GM18505 (cell line): Measurements from ENCODE around the gene LRP1.

Source experiments
- ATAC-seq: cut with Tn5 transposase; IDR thresholded peaks from one replicate; pipeline ENCODE4 v1.9.1; 2021; ENCODE audit not compliant: unreplicated experiment
- POLR2A ChIP-seq: IDR thresholded peaks from 4 replicates; pipeline ENCODE4 v1.6.1; 2011; ENCODE audit warnings: borderline replicate concordance; ENCODE audit not compliant: insufficient read depth, insufficient read length; ENCODE audit errors: extremely low read depth

The LRP1 gene

DNA sequence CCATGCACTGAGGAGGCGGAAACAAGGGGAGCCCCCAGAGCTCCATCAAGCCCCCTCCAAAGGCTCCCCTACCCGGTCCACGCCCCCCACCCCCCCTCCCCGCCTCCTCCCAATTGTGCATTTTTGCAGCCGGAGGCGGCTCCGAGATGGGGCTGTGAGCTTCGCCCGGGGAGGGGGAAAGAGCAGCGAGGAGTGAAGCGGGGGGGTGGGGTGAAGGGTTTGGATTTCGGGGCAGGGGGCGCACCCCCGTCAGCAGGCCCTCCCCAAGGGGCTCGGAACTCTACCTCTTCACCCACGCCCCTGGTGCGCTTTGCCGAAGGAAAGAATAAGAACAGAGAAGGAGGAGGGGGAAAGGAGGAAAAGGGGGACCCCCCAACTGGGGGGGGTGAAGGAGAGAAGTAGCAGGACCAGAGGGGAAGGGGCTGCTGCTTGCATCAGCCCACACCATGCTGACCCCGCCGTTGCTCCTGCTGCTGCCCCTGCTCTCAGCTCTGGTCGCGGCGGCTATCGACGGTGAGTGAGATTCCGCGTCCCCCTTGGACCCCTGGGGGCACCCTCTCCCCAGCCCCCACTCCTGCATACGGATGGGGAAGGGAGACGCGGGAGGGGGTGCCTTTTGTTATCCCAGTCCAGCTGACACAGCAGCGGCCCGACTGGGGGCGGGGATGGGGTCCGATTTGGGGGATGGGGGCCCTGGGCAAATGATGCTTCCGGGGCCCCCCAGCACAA lies 400 bp downstream of the LRP1 start:
- TF ChIP-seq POLR2A, result no peak
- no peak for ATAC-seq

DNA sequence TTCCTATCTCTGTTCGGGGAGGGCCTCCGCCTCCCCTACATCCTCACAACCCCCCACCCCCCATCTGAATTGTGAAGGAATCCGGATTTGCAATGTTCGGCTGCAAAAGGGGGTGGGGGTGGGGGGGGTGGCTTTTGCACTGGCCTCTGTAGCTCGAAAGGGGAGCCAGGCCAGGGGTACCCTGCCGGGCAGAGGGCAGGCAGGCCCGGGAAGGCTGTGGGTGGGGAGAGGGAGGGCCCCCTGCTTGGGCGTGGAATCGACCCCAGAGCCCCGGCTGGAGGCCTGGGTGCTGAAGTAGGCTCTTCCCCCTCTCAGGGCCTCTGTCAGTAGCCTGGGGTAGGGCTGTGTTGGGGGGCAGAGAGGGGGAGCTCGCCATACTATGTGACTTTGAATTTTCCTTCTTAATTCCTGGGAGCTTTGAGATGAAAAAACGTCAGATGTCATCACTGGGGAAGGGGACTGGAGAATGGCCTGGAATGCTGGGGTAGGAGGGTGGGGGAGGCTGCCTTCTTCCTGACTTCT lies 1.1 kb downstream of the LRP1 start:
- no peak for ATAC-seq
- TF ChIP-seq POLR2A, result no peak

DNA sequence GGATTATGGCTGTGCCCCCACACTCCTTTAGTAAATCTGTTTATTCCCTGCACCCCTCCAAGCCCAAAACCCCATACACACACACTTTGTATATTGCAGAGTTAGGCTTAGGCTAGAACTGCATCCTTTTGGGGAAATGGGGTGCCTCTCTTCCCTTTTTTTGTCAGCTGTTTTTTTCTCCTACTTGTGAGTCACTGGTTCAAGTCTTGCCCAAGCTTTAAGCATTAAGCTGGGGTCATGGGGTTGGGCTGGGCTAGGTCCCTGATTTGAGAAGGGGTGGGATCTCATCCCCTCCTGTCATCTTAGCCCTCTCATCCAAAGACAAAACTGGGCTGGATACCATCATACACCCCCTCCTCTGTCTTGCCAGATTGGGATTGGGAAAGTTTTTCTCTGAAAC lies 1.6 kb downstream of the LRP1 start:
- ATAC-seq, result no peak
- TF ChIP-seq POLR2A, result no peak

DNA sequence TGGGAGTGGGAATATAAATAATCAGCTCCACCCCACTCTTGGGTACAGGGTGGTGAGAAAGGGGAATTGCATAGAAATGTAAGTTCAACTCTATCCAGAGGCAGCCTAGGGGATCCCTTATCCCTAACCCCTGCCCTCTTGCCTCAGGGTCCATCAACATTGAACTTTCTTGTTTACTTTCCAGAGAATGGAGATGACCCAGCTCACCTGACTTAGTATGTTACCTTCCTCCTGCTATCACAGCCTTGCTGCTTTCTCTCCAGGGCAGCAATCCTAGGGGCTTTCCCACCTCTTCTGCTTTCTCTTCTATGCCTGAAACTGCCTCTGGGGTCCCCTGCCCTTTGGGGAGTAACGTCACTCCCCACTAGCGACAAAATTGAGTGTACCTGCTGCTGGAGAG lies 2.7 kb downstream of the LRP1 start:
- no peak for ATAC-seq
- TF ChIP-seq POLR2A, result no peak

DNA sequence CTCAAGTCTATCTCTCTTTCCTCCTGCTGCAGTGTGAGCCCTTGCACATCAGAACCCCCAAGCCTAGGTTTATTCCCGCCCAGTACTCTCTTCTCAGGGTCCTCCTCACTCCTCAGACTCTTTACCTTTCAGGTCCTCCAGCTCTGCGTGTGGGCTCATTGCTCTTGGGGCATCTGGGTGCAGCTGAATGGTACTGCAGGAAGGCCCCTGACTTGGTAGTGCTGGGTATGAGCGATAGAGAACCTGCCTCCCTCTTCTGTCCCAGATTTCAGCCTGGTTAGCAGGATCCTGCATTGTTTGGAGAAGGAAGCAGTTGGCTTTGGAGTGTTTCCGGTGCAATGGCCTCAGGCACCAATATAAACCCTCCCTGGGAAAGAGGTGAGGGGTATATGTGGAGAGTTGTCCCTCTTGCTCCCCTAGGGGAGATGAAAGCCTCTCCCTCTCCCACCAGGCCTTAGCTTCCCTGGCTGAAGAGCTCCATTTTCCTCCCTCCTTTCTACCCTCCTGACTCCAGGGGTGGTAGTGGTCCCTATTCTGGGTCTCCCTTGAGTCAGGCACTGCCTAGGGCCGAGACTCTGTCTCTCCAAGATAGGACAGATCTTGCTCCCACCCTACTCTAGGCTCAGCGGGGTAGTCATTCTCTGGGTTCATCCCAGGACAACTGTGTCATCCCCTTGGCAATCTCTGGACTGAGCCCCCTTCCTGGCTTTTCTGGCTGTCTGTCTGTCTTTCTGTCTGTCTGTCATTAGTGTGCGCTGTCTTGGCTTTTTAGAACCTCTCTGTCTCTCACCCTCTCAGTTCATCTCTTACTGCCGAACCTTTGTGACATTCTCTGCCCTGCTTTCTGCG lies 3.8 kb downstream of the LRP1 start:
- ATAC-seq, result no peak
- TF ChIP-seq POLR2A, result no peak

DNA sequence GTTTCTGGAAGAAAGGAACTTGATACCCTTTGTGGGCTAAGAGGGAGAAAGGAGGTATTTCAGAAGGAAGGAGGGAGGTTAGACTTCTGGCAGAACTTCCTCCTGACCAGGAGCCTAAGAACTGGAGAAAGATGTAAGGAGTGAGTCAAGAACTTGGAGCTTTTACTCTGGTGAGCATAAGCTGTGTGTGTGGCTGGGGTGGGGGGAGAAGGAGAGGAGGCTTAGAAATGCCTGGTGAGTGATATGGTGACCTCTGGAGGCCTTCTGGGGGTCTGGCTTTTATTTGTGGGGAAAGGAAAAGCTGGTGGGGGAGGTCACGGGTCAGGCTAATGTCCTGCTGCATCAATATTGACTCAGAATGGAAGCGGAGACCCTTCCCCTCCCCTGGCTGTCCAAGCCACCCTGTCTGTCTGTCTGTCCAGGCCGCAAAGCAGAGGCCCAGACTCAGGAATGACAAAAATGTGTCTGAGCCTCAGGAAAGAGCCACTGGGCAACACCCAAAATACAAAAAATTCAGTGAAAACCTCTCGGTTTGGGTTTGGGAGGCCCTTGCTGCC lies 4.8 kb downstream of the LRP1 start:
- ATAC-seq, result no peak
- TF ChIP-seq POLR2A, result no peak

DNA sequence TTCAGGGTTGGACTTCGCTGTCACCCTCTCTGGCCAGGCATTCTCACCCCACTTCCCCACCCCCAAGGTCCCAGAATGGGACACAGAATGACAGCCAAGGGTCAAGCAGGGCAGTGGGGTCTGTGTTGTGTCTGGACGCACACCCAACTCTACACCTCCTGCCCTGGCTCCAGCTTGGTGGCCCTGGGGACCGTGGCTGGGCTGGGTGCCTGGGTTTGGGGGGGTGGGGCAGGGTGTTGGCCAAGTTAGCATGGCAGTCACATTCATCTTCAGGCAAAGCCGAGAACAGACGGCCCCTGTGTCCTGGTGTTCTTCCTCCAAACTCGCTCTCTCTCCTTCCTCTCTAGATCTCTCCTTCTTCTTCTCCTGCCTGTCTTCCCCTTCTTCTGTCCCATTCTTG lies 5.6 kb downstream of the LRP1 start:
- no peak for ATAC-seq
- TF ChIP-seq POLR2A, result no peak

DNA sequence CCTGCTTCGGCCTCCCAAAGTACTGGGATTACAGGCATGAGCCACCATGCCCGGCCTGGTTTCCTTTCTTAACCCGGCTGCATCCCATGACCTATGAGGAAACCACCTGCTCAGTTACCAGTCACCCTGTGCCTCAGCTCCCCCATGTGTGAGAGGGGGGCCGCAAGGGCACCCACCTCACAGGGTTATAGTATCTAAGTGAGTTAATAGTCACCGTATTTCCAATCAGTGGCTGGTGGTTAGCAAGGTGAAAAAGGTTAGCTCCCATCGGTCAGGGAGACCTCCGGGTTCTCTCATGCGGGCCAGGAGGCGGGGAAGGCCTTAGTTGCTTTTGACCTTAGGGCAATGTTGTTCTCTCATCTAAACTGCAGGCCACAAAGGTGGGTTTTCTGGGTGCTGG lies 6.7 kb downstream of the LRP1 start:
- no peak for ATAC-seq
- TF ChIP-seq POLR2A, result no peak

DNA sequence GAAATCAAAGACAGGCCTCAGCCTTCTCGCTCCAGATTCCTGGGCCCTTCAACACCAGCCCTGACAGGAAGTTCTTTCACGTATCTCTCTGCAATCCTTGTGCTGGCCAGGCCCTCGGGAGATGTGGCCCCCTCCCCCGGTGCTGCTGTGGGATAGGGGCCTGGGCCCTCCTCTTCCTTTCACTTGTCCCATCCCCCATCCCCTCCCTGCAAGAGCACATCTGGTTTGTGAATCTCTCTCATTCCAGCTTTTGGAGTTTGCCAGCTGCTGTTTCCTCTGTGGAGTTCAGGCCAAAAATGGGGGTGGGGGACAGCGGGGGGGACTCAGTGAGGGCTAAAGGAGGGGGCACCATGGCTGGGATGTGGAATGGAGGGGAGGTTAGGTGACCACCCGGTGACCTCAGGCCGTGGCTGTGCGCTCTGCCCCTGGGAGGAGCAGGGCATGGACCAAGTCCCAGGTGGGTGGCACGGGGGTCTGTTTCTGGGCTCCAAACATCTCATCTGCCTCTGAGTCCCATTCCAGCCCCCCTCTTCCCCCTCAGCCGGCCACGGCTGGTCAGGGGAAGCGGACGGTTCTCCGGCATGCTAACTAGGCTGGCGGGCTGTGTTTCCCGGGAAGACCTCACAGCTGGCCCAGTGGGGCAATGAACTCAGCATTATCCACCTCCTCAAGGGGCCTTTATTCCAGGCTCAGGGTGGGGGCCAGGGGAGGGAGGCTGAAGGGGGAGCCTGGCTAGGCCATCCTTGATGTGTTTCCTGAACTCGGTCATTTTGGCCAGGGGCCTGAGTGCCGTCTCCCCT lies 7.4 kb downstream of the LRP1 start:
- no peak for TF ChIP-seq POLR2A
- no peak for ATAC-seq

DNA sequence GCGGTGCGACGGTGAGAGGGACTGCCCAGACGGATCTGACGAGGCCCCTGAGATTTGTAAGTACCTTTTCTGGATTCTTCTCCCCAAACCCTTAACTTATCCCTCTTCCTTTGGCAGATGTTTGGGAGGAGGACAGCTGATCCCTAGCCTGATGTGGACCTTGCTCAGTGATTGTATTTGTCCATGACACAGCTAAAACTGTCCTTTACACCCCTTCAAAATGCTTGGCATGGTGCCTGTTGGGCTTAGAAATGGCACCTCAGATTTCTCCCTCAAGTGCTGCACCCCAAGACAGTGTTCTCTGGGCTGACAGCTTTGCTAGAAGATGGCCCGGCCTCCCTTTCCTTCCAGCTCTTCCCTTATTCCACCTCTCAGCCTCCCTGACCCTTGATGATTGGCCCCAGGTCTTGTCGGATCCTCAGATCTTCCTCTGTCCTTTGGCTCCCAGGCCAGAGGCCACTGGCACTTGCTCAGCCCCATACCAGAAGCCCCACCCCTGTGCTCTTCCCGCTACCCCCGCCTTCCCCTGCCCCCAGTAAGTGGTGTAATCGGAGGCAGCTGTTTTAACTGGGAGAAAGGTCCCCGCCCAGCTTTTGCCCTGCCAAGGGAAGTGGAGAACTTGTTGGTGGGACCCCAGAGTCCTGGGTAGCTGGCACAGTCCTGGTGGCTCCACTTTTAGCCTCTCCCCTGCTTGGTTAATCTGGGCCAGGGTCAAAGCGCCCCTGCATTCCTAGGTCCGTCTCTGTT lies 10.4 kb downstream of the LRP1 start:
- TF ChIP-seq POLR2A, result no peak
- ATAC-seq, result no peak

DNA sequence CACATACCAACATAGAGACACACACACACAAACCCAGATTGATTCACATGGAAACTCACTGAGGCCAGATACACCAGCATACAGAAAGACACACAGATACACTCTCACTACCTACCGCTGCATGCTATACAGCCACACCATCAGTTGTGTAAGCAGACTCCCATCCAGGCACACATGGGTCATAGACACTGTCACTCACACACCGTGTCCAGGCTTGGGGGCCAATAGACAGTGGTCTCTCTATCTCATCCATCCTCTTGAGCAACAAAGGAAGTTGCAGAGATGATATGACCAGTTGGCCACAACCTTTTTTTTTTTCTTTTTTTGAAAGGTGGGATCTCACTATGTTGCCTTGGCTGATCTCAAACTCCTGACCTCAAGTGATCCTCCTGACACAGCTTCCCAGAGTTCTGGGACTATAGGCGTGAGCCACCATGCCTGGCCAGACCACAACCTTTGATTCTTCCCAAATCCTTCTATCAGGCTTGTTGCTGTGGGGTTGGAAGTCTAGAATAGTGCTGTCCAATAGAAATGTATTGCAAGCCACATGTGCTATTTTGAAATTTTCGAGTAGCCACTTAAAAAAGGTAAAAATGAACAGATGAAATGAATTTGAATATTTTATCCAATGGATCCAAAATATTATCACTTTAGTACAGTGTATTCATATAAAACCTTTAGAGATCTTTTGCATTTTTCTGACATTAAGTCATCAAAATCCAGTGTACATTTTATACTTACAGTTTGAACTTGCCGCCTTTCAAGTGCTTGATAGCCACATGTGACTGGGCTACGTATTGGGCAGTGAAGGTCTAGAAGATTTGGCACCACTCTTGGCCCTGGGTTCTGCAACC lies 11.7 kb downstream of the LRP1 start:
- no peak for ATAC-seq
- no peak for TF ChIP-seq POLR2A
